GM18873 (cell line): ENCODE data around the gene LRMDA.

Source experiments
- ATAC-seq: cut with Tn5 transposase; IDR thresholded peaks from one replicate; pipeline ENCODE4 v1.9.1; 2021; ENCODE audit warnings: mild to moderate bottlenecking, moderate library complexity, moderate number of reproducible peaks; ENCODE audit not compliant: unreplicated experiment, low FRiP score

The LRMDA gene

DNA sequence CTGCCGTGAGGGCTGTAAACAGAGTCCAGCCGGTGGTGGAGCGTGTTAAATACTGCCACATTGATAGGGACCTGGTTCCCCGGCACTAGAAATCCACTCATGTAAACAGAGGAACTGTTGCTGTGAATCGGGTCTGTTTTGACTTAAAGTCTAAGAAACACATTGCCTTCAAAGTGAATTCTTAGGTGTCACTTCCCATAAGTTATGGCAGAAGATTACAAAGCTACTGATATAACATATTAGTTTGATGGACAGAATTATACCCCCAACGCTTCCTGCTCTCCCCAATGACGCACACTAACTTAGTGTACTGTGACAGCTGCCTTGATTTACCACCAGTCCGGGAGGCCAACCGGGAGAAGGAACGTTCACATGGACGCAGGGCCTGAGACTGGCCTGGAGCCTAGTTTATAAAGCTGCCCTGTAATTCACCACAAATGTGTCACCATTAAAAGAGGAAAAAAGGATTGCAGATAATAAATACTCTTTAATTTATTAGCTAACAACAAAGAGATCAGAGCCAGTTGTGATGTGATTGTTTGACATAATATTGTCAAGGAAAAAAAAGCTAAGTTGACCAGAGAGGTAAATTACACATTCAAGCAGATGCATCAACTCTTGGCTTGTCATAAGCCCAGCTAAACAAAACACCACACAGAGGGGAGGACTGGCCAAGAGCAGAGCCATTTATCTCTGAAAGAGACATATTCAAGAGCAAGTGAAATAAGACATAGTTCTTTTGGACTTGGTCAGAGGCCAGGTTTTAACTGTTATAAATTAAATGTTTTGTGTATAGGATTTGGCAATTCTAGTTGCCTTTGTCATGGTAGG is 820.6 kb downstream of the LRMDA start:
- ATAC-seq = no peak

DNA sequence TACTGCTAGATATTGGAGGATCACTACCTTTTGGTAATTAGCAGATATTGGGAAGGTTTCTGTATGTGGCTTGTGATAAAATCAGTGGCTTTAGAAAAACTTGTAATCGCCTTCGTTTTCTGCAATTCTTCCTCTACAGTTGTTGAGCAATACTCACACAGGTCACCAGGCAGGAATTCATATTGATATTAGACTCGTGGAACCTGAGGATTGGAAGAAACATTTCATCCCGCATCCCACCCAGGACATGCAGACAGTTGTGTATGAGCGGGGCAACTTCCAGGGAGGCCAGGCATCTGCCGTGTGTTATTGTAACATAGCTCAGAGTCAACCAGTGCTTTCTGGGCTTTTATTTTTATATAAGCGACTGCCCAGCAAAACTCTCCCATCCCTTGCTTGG is 821.3 kb downstream of the LRMDA start:
- ATAC-seq = no peak

DNA sequence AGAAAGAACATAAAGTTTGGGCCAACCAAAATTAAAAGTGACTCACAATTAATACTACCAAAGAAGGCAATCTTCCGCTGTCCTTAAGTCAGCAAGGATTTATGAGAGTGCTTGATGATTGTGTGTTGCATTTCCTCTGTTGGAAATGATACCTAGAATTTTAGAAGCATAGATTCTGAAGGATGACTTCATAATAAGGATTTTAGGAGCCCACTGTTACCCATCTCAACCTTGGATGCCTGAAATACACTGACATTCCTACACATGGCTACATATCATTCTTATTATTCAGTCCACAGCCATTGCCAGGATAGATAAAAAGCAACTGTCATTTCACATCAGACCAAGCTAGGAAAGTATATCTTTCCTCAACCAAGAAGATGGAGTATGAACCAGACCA is 823.8 kb downstream of the LRMDA start:
- no peak for ATAC-seq

DNA sequence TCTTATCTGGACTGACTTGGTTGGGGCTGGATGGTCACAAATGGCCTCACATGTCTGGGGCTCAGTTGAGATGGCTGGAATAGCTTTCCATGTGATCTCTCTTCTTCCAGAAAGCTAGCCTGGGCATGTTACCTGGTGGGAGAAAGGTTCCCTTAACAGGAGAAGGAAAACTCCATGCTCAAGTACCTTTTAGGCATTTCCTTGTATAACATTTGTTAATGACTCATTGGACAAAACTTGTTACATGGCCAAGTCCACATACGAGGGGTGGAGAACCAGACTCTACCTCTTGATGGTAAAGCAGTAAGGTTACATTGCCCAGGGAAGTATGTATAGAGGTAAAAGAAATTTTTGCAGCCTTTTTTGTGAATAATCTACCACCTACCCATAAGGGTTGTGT is 826.4 kb downstream of the LRMDA start:
- ATAC-seq = no peak

DNA sequence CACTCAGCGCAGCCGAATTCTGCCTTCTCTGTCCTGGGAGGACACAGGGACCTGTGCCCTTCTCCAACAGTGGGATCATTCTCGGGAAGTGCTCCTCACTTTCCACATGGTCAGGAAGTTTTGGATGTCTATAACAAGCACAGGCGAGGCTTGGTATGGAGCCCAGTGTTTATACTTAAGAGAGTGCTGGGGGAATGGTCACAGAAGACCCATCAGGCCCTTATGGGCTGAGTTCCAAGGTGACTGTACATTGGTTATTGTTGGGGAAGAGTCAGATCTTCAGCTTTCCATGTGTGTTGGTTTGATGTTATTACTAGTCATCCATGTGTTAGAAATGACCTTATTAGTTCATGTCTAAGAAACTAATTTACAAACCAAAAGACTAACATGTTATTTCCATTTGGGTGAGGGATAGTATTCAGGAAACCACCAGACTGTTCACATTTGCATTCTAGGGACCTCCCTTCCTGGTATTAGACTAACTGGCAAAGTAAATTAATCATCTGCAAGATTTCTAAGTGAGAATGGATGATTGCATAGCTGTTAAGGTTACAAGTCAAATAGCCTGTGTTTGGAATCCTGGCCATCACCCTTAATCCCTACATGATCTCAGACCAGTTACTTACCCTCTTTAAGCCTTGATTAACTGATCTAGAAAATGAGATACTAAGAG is 834.2 kb downstream of the LRMDA start:
- ATAC-seq = no peak

DNA sequence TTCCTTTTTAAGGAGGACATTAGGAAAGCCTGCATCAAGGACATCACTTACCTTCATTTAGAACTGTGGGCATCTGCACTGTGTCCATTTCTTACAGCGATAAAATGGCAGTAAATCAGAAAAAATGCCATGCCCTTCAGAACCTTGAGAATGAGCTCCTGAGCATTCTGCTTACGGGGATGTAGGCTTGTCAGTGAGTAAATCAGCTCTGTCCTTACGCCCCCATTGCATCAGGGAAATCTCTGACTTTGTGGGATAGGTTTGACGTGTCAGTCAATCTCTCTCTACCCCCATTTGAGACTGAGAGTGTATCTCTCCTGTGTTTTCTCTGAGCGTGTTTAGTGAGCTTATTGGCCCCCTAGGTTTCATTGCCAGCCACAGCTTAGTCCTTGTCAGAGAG is 837.1 kb downstream of the LRMDA start:
- no peak for ATAC-seq

DNA sequence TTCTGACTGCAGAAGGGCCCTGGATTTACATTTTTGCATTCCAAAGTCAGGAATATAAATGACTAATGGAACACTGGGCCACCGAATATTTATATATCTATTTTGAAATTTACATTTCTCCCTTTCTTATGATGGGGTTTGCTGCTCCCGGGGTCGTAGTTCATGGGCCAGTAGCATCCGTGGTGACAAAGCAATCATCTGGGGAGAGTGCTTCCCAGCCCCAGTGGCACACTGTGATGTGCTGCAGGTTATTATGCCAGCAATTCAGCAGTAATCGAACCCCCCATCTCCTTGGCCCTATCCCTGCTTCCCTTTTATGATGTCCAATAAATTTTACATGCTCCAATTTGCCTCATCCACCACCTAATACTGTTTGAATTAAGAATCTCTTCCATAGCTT is 837.5 kb downstream of the LRMDA start:
- ATAC-seq = no peak

DNA sequence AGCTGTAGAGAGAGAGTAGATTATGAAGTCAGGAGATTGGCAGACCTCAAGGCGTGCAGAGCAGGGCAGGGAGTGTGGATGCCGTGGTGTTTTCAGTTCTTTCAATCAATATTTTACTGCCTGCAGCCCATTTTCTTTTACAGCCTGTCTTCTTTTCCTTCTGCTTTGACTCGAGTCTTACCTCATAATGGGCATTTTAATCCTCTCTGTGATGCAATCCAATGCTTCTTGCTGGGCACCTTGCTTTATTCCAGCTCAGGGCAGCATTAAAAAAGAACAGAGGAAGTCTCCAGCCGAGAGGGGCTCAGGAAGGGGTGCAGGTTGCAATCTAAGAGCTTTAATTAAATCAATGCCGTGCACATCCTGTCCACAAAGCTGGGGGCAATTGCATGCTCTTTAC is 839.0 kb downstream of the LRMDA start:
- ATAC-seq = no peak

DNA sequence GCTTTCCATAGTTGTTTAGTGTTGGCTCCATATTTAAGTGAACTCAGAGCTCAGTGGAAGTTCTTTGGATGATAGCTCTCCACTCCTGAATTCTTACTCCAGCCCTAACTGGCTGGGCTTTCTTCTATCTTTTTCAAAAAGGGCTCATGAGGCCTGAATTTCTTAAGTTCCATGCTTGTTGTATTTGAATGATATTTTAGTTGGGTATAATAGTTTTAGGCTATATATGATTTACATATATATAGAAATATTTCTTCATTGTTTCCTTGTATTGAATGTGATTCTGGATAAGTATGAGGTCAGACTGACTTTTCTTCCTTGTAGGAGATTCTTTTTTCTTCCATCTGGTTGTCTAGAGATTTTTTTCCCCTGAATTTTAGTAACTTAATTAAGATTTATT is 843.5 kb downstream of the LRMDA start:
- no peak for ATAC-seq

DNA sequence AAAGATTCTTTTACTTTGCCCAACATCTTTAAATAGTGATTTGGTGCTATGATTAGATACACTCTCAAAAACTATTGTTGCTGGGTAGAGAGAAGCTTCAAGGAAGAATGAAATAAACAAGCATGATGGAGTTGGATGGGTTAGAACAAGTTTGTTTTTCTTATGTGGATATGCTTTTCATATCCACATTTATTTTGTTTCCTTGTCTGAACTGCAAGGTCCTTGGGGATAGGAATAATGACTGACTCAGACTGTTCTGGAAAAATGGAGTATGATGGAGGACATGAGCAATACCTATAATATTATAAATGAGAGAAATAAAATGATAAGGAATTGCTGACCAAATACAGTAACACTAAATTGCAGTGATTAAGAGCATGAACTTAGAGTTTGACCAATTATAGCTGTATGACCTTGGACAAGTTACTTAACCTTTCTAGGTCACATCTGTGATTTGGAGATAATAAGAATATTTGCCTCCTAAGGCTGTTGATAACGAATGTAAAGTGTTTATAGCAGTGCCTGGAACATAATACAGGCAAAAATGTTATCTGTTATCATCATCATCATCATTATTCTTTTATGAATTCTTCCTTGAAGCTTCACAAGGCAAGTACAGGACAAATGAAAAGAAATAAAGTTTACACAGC is 847.5 kb downstream of the LRMDA start:
- no peak for ATAC-seq

DNA sequence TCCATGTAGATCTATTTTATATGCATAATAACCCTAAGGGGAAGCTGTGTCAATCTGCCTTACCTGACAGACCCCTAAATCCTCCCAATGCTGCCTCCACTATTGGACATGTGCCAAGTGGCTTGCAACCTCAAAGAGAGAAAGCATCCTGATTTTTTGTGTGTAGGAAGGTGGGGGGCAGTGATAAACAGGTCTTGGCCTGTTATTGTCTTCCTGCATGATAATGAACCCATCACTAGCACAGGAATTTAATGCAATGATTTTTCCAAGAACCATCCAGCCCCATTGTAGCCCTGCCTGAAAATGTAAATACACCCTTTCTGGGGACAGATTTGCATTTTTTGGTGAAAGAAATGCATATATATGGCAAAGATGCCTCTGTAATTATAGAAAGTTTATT is 850.2 kb downstream of the LRMDA start:
- ATAC-seq = no peak

DNA sequence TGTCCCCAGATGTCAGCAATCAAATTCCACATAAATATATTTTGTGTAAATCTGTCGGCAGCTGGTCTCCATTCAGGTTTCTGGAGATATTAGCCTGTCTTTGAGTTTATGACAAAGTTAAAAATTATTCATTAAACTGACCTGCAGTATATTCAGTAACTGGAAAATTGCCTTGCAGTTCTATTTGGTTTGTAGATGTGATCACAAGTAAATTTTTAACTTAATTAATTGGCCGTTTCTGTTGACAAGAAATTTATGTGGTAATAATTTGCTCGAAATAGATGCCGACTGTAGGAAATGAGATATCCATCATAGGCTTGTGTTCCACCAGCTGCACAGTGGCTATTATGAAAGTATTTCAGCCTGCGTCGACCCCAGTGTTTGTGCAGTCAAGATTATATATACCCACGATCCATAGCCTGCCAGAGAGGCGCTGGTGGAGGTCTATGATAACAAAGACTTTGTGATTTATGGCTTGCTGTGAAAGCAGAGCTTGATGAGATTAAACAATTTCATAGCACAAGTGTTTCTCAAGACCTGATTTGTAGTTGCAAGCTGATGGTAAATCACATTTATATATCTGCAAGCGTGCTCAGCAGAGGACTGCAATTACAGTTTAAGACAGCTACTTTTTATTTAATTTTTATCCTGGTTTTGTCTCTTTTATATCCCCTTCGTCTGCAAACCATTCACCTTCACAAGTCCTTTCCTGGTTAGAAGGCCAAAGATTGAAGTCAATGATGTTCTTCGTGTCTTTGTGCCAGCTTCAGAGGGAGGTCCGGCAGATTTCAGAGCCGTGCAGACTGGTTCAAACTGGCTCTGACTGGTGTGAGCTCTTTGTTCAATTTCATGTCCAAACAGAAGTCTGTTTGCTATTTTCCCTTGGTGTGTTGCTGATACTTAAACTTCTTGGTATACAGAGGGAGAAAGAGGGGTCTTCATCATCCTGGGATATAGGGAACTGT is 850.9 kb downstream of the LRMDA start:
- ATAC-seq = no peak

DNA sequence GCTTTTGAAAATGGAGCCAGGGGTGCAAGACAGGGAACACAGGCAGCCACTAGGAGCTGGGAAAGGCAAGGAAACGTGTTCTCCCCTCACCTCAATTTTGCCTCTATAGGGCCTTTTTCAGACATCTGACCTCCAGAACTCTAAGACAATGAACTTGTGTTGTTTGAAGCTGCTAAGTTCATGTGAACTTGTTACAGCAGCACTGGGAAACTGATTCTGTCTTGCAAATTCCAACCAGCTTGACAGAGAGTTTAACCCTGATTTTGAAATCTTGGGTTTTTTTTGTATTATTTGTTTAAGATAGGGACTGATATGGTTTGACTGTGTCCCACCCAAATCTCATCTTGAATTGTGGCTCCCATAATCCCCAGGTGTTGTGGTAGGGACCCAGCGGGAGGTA is 852.9 kb downstream of the LRMDA start:
- ATAC-seq = no peak

DNA sequence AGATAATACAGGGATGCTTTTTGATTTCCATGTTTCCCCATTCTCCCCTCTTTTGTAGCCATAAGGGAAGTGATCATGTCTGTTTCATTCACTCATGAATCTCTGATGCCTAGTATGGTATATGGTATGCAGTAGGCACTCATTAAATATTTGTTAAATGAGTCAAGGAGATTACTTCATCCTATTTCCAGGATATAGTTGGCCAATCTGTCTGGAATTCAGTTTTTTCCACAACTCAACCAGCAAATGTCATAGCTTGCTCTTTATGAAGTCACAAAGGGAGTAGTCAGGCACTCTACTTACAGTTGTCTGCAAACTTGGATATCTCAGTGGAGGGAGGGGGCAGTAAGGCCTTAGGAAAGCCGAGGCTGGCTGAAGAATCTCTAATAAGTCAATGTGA is 853.6 kb downstream of the LRMDA start:
- ATAC-seq = no peak

DNA sequence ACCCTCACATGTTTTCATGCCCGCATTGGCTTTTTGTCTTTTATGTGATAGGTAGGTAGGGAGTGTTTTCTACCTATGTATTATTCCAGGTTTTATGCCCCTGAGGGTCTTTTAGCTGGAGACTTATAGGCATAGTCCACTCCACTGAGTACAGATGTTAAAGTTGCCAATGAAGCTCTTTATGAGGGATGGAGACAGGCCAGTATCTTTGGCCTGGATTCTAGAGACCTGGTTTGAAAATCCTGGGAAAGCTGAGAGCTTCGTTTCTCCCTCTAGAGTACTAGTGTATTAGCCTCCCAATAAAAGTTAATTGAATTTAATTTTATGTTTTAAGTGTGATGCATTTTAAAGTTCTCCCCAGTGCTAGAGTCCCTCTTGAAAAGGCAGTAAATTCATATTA is 854.1 kb downstream of the LRMDA start:
- ATAC-seq = no peak

DNA sequence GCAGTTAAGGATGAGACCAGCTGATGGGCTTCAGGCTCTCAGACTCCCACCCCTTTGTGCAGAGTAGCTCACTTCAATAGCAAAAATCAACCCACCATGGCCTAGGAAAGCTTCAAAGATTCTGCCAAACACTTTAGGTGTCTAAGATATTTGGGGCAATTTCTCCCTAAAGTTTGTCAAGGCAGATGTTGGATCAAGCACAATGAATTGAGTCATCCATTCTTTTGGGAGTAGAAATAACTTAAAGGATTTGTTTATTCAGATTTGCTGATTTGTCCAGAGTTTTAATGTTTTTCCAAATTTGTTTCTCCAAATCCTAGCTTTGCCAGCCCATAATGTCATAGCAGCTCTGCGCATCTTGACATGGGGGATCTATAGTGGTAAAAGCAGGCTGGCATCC is 855.1 kb downstream of the LRMDA start:
- no peak for ATAC-seq

DNA sequence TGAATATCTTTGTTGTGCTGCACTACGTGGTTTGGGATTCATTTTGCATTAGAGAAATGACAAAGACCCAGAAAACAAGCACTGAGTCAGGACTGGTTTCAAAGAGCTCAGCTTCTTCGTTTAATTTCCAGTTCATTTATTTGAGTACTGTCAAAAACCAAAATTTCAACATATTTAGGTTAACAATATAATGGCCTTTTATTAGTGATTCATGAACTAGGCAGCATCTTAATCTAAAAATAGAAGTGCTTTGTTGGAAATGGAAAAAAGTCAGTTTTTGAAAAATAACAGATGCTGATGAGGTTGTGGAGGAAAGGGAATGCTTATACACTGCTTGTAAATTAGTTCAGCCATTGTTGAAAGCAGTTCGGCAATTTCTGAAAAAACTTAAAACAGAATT is 856.4 kb downstream of the LRMDA start:
- no peak for ATAC-seq

DNA sequence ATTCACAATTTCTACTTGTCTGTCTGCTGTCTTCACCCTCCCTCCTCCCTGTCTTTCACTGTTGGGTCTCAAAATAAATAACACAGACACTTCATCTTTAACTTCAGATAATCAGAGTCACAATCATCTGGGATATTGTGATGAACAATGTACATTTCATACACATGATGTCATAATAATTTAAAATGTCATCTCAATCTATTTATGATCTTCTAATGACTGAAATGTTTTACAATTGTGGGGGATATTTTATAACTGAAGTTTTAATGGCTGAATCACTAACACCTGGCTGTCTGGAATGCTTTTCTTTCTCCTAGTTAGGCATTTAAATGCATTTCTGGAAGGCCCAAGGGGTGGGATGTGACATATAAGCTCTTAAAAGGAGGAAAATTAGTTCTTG is 859.8 kb downstream of the LRMDA start:
- ATAC-seq = no peak

DNA sequence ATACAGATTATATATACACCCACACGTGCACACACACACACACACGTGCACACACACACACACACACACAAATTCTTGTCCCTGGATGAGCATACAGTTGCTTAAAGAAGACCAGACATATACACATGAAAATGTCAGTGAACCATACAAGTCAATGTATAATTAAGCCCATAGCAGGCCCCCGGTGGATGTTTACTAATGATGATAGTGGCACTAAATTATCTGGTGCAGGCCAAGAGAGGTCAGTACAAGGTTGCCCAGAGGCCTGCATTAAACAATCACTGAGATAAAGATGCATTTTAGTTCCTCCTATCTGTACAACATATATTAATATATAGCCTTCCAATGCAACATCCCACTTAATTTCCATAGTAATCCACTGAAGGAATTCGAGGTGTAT is 860.5 kb downstream of the LRMDA start:
- ATAC-seq = no peak

DNA sequence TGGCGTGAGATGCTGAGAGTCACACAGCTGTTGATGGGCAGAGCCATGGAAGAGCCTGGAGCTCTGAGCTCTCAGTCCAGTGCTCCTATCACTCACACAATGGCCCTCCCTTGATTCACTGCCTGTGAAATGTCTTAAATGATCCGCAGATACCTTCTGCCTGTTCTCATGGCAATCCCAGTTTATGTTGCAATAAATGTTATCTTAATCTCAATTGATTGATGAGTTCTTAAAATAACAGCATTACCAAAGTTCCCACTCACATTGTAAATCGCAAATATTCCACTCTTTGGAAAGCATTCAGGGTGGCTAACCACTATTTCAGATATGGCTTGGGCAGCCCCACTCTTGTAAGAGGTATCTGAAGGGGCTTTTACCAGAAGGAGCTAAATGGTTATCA is 865.5 kb downstream of the LRMDA start:
- ATAC-seq = no peak

DNA sequence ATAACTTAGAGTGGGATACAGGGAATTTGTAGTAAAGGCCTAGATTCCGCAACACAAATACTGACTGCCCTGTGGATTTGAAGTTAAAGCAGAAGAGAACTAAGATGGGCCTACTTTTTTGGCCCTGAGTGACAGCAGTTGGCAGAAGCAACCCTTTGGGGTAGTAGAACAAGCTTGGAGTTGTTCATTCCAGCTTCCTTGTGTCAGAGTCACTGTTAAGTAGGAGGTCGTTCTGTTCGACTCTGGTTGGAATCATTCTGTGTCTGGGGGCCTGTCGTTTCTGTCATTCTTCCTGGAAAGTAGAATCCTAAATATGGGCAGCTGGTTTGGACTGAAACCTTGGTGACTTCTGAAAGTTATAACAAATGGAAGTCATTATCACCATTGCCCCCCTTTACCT is 865.9 kb downstream of the LRMDA start:
- ATAC-seq = no peak
